Measurements from ENCODE around the gene IGSF8. TPM values are rescaled to one million over a fixed set of nuclear protein-coding genes. Genes with fewer than 3 reads are reported as not detected.

The IGSF8 gene
- polyA plus RNA-seq, 1 of the 3 experiments (the other 2 are of a cell fraction) = 67.9 TPM

GRCh38 chr1:160129046-160129445 is 30.6 kb upstream of the IGSF8 start:
- Histone ChIP-seq H2AFZ (ENCODE audit: low read depth) (no peak overlapping the region), H3K9ac (no peak overlapping the region), H3K9me3 (no peaks in the 10 kb centered on the region), H3K9me2 (no peaks in the 10 kb centered on the region), H3K4me3 (ENCODE audit: low read depth in 2 of 2, low read length in 1 of 2) (no peak overlapping the region), H4K20me1 (ENCODE audit: insufficient read depth) (no peaks in the 10 kb centered on the region), H3K36me3 (replicated peaks in 1 of 2; ENCODE audit: control insufficient read depth in 1 of 2, insufficient read depth in 2 of 2, low read length in 1 of 2) (no peaks in the 10 kb centered on the region), H3K27ac (ENCODE audit: low read depth in 2 of 2, low read length in 1 of 2) (no peak overlapping the region), H3K79me2 (ENCODE audit: insufficient read depth) (no peaks in the 10 kb centered on the region), H3K4me1 (ENCODE audit: control insufficient read depth in 1 of 2, insufficient read depth in 2 of 2, low read depth in 1 of 2, low read length in 1 of 2) (peaks cover 0 to 8% of the 10 kb centered on the region in 2 experiments; a peak in 1 of 4 replicates), H3K27me3 (ENCODE audit: insufficient read depth) (0 out of 2 replicates have a peak, but pooled peaks cover 4% of the 10 kb centered on the region), H3K4me2 (no peak overlapping the region), H3F3A (replicated peaks; ENCODE audit: insufficient read depth) (no peaks in the 10 kb centered on the region)
- 89% methylated on average over 4 of the region's 5 CpGs for WGBS (ENCODE audit: low lambda C conversion rate)
- no peak for DNase-seq
- CTCF ChIA-PET = interaction anchor here (1.3 to 2.3 kb wide), 3 partner anchors 44 to 162 kb away, joined by 3 to 11 read pairs (median 3); no protein-coding TSS in a partner anchor
- no peak for TF ChIP-seq TAF1 (IDR thresholded peaks at IDR 0.05; ENCODE audit: borderline replicate concordance, low read depth, low read length)
- TF ChIP-seq NFIC (IDR thresholded peaks at IDR 0.05; ENCODE audit: borderline replicate concordance) = no peak
- TF ChIP-seq CTCF (IDR thresholded peaks at IDR 0.05) = no peak
- TF ChIP-seq YY1 (IDR thresholded peaks at IDR 0.05; ENCODE audit: low read depth) = no peak
- no peak for TF ChIP-seq EZH2phosphoT487 (IDR thresholded peaks at IDR 0.05; ENCODE audit: borderline replicate concordance, low read depth)
- TF ChIP-seq, protein P1, sequence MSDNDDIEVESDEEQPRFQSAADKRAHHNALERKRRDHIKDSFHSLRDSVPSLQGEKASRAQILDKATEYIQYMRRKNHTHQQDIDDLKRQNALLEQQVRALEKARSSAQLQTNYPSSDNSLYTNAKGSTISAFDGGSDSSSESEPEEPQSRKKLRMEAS (IDR thresholded peaks at IDR 0.05; ENCODE audit: low read depth) = no peak
- POLR2A ChIA-PET = no interaction called here

DNA sequence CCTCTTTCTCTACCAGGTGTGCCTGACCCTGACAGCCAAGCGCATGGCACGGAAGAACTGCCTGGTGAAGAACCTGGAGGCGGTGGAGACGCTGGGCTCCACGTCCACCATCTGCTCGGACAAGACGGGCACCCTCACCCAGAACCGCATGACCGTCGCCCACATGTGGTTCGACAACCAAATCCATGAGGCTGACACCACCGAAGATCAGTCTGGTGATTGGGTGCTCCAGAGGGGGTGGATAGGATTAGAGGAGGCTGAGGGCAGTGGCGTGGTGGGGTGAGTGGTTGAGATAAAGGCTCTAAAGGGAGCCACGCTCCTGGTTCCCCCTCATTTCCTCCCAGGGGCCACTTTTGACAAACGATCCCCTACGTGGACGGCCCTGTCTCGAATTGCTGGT is 30.2 kb upstream of the IGSF8 start:
- no peaks in the 10 kb centered on the region for H4K20me1 ChIP-seq (ENCODE audit: insufficient read depth)
- 0 out of 2 replicates have a peak, but pooled peaks cover 4% of the 10 kb centered on the region for H3K27me3 ChIP-seq (ENCODE audit: insufficient read depth)
- ChIA-PET POLR2A (no interaction called here), CTCF (interaction anchor here (1.3 to 2.3 kb wide), 3 partner anchors 44 to 163 kb away, joined by 3 to 11 read pairs (median 3); no protein-coding TSS in a partner anchor)
- no peak overlapping the region for H3K4me2 ChIP-seq
- no peak for TF ChIP-seq RCOR1 (IDR thresholded peaks at IDR 0.05; ENCODE audit: low read length)
- TF ChIP-seq MXI1 (IDR thresholded peaks at IDR 0.05; ENCODE audit: low read depth, low read length) = no peak
- no peak for TF ChIP-seq GATA2 (CRISPR knock-in tag; IDR thresholded peaks at IDR 0.05)
- no peak for TF ChIP-seq TCF12 (IDR thresholded peaks at IDR 0.05)
- TF ChIP-seq EP300 (IDR thresholded peaks at IDR 0.05; ENCODE audit: borderline replicate concordance in 1 of 2, low read depth in 1 of 2, low read length in 1 of 2) = no peak
- no peak for TF ChIP-seq CTCF (IDR thresholded peaks at IDR 0.05)
- TF ChIP-seq PBX3 (IDR thresholded peaks at IDR 0.05) = no peak
- TF ChIP-seq NRF1 (IDR thresholded peaks at IDR 0.05; ENCODE audit: low read depth, low read length) = no peak
- TF ChIP-seq GABPA (IDR thresholded peaks at IDR 0.05; ENCODE audit: low read depth) = no peak
- no peak for TF ChIP-seq USF1 (IDR thresholded peaks at IDR 0.05; ENCODE audit: borderline replicate concordance, low read depth)
- no peak for DNase-seq
- H3K9me3 ChIP-seq = no peaks in the 10 kb centered on the region
- H3F3A ChIP-seq (replicated peaks; ENCODE audit: insufficient read depth) = no peaks in the 10 kb centered on the region
- no peak overlapping the region for H3K4me3 ChIP-seq (ENCODE audit: low read depth in 2 of 2, low read length in 1 of 2)
- peaks cover 0 to 8% of the 10 kb centered on the region in 2 experiments; a peak in 1 of 4 replicates for H3K4me1 ChIP-seq (ENCODE audit: control insufficient read depth in 1 of 2, insufficient read depth in 2 of 2, low read depth in 1 of 2, low read length in 1 of 2)
- no peak overlapping the region for H3K27ac ChIP-seq (ENCODE audit: low read depth in 2 of 2, low read length in 1 of 2)
- no peaks in the 10 kb centered on the region for H3K79me2 ChIP-seq (ENCODE audit: insufficient read depth)
- no peak overlapping the region for H3K9ac ChIP-seq
- no peaks in the 10 kb centered on the region for H3K36me3 ChIP-seq (replicated peaks in 1 of 2; ENCODE audit: control insufficient read depth in 1 of 2, insufficient read depth in 2 of 2, low read length in 1 of 2)
- 76% methylated on average over 17 of the region's 18 CpGs for WGBS (ENCODE audit: low lambda C conversion rate)
- no peak overlapping the region for H2AFZ ChIP-seq (ENCODE audit: low read depth)
- H3K9me2 ChIP-seq = no peaks in the 10 kb centered on the region

Data from SK-N-SH (cell line).